Ovary (tissue), 3 donors: ENCODE results near the gene PWP2.

Experiments
- EP300 ChIP-seq: sonication (generic); formaldehyde crosslinking; IDR thresholded peaks from one replicate; pipeline ENCODE4 v1.6.1; 2017; ENCODE audit warnings: antibody characterized with exemption
- POLR2A ChIP-seq: fragments of 450-650 bp; IDR thresholded peaks from one replicate; pipeline ENCODE4 v1.6.1; 2017; ENCODE audit warnings: antibody characterized with exemption, mild to moderate bottlenecking, moderate library complexity
- TF ChIP-seq, protein P1 (sequence below), 3 donors: fragments of 450-650 bp in 2 of 3; fragments of 200-600 bp in 1 of 3; IDR thresholded peaks; one replicate each; pipeline versions ENCODE4 v1.5.1 to v1.8.0; 2016 to 2022; ENCODE audit warnings: antibody characterized with exemption in 3 of 3, mild to moderate bottlenecking in 1 of 3
- donor health status: DM: no; HTN: no; CAD: no.

DNA sequence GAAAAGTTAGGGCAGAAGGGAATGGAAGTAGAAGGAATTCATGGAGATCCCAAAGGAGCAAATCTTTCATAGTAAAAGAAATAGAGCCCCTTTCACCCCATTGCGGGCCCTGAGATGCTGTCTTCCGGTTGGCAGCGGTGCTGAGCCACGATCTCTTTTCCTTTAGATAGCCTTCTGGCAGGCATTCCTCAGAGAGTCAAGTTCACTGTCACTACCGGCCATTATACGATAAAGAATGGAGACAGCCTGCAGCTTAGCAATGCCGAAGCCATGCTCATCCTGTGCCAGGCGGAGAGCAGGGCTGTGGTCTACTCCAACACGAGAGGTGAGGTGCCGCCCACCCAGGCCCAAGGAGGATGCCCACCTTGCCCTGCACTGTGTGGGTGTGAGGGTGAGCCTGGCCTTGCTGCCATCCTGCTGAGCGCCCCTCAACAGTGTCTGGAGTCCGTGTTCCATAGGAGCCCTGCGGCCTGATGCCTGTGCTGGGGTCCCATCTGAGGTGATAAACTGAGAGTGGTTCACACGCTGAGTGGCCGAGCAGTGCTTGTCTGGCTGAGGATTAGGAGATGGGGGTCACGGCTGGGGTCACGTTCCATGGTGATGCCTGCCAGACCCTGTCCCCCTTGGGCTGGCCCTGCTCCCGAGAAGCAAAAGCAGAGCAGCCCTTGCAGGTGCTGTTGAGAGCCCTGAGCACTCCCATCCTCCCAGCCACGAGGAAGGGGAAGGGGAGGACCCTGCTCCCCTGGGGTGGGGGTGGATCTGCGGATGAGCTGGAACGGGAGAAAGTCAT lies 20.4 kb upstream of the PWP2 start:
- no peak for TF ChIP-seq POLR2A
- TF ChIP-seq, protein P1, sequence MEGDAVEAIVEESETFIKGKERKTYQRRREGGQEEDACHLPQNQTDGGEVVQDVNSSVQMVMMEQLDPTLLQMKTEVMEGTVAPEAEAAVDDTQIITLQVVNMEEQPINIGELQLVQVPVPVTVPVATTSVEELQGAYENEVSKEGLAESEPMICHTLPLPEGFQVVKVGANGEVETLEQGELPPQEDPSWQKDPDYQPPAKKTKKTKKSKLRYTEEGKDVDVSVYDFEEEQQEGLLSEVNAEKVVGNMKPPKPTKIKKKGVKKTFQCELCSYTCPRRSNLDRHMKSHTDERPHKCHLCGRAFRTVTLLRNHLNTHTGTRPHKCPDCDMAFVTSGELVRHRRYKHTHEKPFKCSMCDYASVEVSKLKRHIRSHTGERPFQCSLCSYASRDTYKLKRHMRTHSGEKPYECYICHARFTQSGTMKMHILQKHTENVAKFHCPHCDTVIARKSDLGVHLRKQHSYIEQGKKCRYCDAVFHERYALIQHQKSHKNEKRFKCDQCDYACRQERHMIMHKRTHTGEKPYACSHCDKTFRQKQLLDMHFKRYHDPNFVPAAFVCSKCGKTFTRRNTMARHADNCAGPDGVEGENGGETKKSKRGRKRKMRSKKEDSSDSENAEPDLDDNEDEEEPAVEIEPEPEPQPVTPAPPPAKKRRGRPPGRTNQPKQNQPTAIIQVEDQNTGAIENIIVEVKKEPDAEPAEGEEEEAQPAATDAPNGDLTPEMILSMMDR (IDR thresholded peaks at IDR 0.05), result no peak
- no peak for TF ChIP-seq EP300
